Liver (tissue), 9 donors: Measurements from ENCODE around the gene EFCAB11. TPM values are rescaled to one million over a fixed set of nuclear protein-coding genes. Genes with fewer than 3 reads are reported as not detected.

Source experiments
- DNase-seq: peaks from one replicate; pipeline ENCODE4 v3.0.0-alpha.2; 2017; ENCODE audit warnings: low spot score
- H3K27ac ChIP-seq, 2 donors: one replicate each; pipeline ENCODE4 v1.7.0; 2013; ENCODE audit warnings: inconsistent platforms in 2 of 2, low read length in 2 of 2, control low read depth in 1 of 2, low read depth in 1 of 2, mild to moderate bottlenecking in 1 of 2
- H3K27me3 ChIP-seq, 4 donors: one replicate each; pipeline versions ENCODE4 v1.6.1 to v1.7.0; 2013; ENCODE audit warnings: low read length in 3 of 4, inconsistent platforms in 1 of 4, mild to moderate bottlenecking in 1 of 4, moderate library complexity in 1 of 4; ENCODE audit not compliant: control insufficient read depth in 4 of 4, insufficient read depth in 4 of 4
- H3K36me3 ChIP-seq, 4 donors: one replicate each; pipeline versions ENCODE4 v1.6.1 to v1.7.0; 2013; ENCODE audit warnings: low read length in 3 of 4, mild to moderate bottlenecking in 3 of 4, low read depth in 1 of 4, moderate library complexity in 1 of 4; ENCODE audit not compliant: control insufficient read depth in 4 of 4, insufficient read depth in 3 of 4
- H3K4me1 ChIP-seq, 4 donors: one replicate each; pipeline versions ENCODE4 v1.6.1 to v1.7.0; 2013; ENCODE audit warnings: low read length in 3 of 4, mild to moderate bottlenecking in 3 of 4, moderate library complexity in 1 of 4; ENCODE audit not compliant: control insufficient read depth in 4 of 4, insufficient read depth in 4 of 4
- H3K4me3 ChIP-seq, 3 donors: one replicate each; pipeline versions ENCODE4 v1.6.1 to v1.7.0; 2013; ENCODE audit warnings: low read length in 3 of 3, control low read depth in 1 of 3, low read depth in 1 of 3, mild to moderate bottlenecking in 1 of 3
- H3K9ac ChIP-seq, 2 donors: one replicate each; pipeline ENCODE4 v1.7.0; 2013; ENCODE audit warnings: low read length in 2 of 2, mild to moderate bottlenecking in 2 of 2, moderate library complexity in 2 of 2, control low read depth in 1 of 2, low read depth in 1 of 2
- H3K9me3 ChIP-seq, 4 donors: one replicate each; pipeline versions ENCODE4 v1.6.1 to v1.7.0; 2013; ENCODE audit warnings: low read length in 3 of 4; ENCODE audit not compliant: control insufficient read depth in 4 of 4
- FOXA1 ChIP-seq: IDR thresholded peaks from 2 replicates; pipeline ENCODE4 v1.6.1; 2016; ENCODE audit warnings: antibody characterized with exemption
- HNF4A ChIP-seq, 2 donors: conservative IDR thresholded peaks; 2 replicates each; pipeline ENCODE4 v1.6.1; 2016; ENCODE audit warnings: antibody characterized with exemption in 2 of 2, mild to moderate bottlenecking in 2 of 2
- JUND ChIP-seq, 2 donors: IDR thresholded peaks; 2 replicates each; pipeline ENCODE4 v1.6.1; 2016; ENCODE audit warnings: antibody characterized with exemption in 2 of 2
- MAX ChIP-seq: IDR thresholded peaks from 2 replicates; pipeline ENCODE4 v1.6.1; 2016; ENCODE audit warnings: antibody characterized with exemption
- RAD21 ChIP-seq, 2 donors: IDR thresholded peaks; 2 replicates each; pipeline ENCODE4 v1.6.1; 2016; ENCODE audit warnings: antibody characterized with exemption in 2 of 2, mild to moderate bottlenecking in 2 of 2
- RXRA ChIP-seq, 2 donors: IDR thresholded peaks; 2 replicates each; pipeline ENCODE4 v1.6.1; 2017 to 2018; ENCODE audit warnings: antibody characterized with exemption in 2 of 2, mild to moderate bottlenecking in 1 of 2
- TAF1 ChIP-seq: conservative IDR thresholded peaks from 2 replicates; pipeline ENCODE4 v1.6.1; 2016; ENCODE audit warnings: antibody characterized with exemption, mild to moderate bottlenecking
- whole genome bisulfite sequencing: extraction: QIAGEN DNeasy Blood & Tissue Kit; methylation state at CpG from one replicate; pipeline ENCODE4 v1.1.7; 2013; 5-methylcytosine and 5-hydroxymethylcytosine counted together
- polyA plus RNA-seq, 2 donors: library from polyadenylated mRNA; stranded (reverse) in 1 of 2; unstranded in 1 of 2; fragments of 200-250 nt in 1 of 2; fragments of >200 nt in 1 of 2; fragmentation: Nextera tagmentation in 1 of 2; extraction: Ambion mirVana in 1 of 2; gene quantifications; one replicate each; pipeline versions ENCODE4 v1.2.1 to v1.2.3, GENCODE V29; 2013 to 2015
- total RNA-seq, 2 donors: library from RNA; depleted of rRNA; stranded (reverse); fragments of >200 nt; gene quantifications; one replicate each; pipeline ENCODE4 v1.2.3, GENCODE V29; 2014
- TF ChIP-seq, protein P1 (sequence below): IDR thresholded peaks from 2 replicates; pipeline ENCODE4 v1.6.1; 2016; ENCODE audit warnings: antibody characterized with exemption
- TF ChIP-seq, protein P2 (sequence below): IDR thresholded peaks from 2 replicates; pipeline ENCODE4 v1.6.1; 2016; ENCODE audit warnings: antibody characterized with exemption, mild to moderate bottlenecking
- TF ChIP-seq, protein P3 (sequence below): IDR thresholded peaks from 2 replicates; pipeline ENCODE4 v1.6.1; 2016; ENCODE audit warnings: antibody characterized with exemption
- TF ChIP-seq, protein P4 (sequence below): fragments of 150-350 bp; IDR thresholded peaks from 2 replicates; pipeline ENCODE4 v1.5.1; 2017; ENCODE audit warnings: improper control_type of control experiment, low read depth, low read length; ENCODE audit not compliant: missing input control
- donor health status: healthy.
- donor health status: healthy.
- donor health status: healthy.
- donor health status: healthy.
- donor health status: healthy.

The EFCAB11 gene
- total and polyA plus RNA-seq, 4 donors, result 2.1 to 4.7 (median 3.4) TPM

DNA sequence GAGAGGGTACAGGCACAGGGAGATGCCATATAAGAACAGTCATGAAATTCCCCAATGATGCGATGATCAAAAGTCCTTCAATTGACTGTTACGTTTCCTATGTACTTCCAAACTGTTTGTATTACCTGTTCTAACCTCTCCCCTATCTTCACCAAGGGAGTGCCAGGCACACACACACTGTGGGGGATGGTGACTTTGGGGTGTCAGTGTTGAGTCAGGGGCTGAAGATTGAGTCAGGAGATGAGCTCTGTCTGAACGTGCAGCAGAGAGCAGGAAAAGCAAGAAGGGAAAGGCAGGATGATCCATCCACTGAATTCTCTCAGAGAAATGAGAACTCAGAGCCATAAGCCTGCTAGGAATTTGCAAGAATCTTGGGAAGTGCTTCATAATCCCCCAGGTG, 153.4 kb downstream of the EFCAB11 start:
- Histone ChIP-seq H3K4me3 (no peak overlapping the region), H3K4me1 (no peaks in the 10 kb centered on the region), H3K27ac (no peak overlapping the region), H3K27me3 (no peaks in the 10 kb centered on the region), H3K36me3 (peaks cover 0 to 2% (median 0%) of the 10 kb centered on the region in 4 donors), H3K9ac (no peak overlapping the region), H3K9me3 (no peaks in the 10 kb centered on the region)
- no peak for TF ChIP-seq RXRA (IDR thresholded peaks at IDR 0.05)
- TF ChIP-seq, protein P1, sequence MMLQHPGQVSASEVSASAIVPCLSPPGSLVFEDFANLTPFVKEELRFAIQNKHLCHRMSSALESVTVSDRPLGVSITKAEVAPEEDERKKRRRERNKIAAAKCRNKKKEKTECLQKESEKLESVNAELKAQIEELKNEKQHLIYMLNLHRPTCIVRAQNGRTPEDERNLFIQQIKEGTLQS, result no peak
- TF ChIP-seq HNF4A (conservative IDR thresholded peaks at IDR 0.05), result no peak
- WGBS, result 92% methylated on average over 3 of the region's 3 CpGs
- no peak for DNase-seq

DNA sequence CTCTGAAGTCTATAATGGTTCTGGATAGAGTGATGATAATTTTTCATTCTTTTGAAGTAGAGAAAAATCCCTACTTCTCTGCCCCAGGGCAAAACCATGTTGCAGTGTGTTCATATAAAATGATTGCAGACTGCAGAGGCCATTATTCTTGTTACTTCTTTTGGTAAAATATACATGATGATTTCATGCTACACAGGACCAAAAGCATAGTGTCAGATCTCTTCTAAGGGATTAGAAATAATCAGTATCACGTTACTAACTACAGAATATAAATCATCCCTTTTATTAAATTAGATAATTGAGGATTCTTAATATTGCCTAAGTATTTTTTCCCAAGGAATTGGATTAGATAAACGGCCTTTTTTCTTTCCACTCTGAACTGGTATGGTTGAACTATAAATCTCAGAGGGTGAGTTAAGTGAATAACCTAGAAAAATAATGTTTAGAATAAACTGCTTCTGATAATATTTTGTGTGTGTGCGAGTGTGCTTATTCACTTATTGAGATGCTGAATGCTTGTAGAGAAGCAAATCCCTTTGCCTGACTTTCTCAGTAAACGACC, 156.2 kb downstream of the EFCAB11 start:
- H3K27me3 ChIP-seq, result no peaks in the 10 kb centered on the region
- H3K36me3 ChIP-seq, result peaks cover 0 to 2% (median 0%) of the 10 kb centered on the region in 4 donors
- no peak overlapping the region for H3K4me3 ChIP-seq
- no peaks in the 10 kb centered on the region for H3K9me3 ChIP-seq
- DNase-seq, result no peak
- H3K27ac ChIP-seq, result no peak overlapping the region
- H3K4me1 ChIP-seq, result no peaks in the 10 kb centered on the region
- no peak for TF ChIP-seq RXRA (IDR thresholded peaks at IDR 0.05)
- TF ChIP-seq HNF4A (conservative IDR thresholded peaks at IDR 0.05), result no peak
- TF ChIP-seq, protein P2, sequence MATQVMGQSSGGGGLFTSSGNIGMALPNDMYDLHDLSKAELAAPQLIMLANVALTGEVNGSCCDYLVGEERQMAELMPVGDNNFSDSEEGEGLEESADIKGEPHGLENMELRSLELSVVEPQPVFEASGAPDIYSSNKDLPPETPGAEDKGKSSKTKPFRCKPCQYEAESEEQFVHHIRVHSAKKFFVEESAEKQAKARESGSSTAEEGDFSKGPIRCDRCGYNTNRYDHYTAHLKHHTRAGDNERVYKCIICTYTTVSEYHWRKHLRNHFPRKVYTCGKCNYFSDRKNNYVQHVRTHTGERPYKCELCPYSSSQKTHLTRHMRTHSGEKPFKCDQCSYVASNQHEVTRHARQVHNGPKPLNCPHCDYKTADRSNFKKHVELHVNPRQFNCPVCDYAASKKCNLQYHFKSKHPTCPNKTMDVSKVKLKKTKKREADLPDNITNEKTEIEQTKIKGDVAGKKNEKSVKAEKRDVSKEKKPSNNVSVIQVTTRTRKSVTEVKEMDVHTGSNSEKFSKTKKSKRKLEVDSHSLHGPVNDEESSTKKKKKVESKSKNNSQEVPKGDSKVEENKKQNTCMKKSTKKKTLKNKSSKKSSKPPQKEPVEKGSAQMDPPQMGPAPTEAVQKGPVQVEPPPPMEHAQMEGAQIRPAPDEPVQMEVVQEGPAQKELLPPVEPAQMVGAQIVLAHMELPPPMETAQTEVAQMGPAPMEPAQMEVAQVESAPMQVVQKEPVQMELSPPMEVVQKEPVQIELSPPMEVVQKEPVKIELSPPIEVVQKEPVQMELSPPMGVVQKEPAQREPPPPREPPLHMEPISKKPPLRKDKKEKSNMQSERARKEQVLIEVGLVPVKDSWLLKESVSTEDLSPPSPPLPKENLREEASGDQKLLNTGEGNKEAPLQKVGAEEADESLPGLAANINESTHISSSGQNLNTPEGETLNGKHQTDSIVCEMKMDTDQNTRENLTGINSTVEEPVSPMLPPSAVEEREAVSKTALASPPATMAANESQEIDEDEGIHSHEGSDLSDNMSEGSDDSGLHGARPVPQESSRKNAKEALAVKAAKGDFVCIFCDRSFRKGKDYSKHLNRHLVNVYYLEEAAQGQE, result no peak
- TF ChIP-seq, protein P3, sequence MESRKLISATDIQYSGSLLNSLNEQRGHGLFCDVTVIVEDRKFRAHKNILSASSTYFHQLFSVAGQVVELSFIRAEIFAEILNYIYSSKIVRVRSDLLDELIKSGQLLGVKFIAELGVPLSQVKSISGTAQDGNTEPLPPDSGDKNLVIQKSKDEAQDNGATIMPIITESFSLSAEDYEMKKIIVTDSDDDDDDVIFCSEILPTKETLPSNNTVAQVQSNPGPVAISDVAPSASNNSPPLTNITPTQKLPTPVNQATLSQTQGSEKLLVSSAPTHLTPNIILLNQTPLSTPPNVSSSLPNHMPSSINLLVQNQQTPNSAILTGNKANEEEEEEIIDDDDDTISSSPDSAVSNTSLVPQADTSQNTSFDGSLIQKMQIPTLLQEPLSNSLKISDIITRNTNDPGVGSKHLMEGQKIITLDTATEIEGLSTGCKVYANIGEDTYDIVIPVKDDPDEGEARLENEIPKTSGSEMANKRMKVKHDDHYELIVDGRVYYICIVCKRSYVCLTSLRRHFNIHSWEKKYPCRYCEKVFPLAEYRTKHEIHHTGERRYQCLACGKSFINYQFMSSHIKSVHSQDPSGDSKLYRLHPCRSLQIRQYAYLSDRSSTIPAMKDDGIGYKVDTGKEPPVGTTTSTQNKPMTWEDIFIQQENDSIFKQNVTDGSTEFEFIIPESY, result no peak
- TF ChIP-seq FOXA1, result no peak
- no peak for TF ChIP-seq TAF1
- TF ChIP-seq JUND (IDR thresholded peaks at IDR 0.05), result no peak
- TF ChIP-seq RAD21 (IDR thresholded peaks at IDR 0.05), result no peak
- TF ChIP-seq, protein P1, result no peak
- TF ChIP-seq MAX, result no peak
- TF ChIP-seq, protein P4, sequence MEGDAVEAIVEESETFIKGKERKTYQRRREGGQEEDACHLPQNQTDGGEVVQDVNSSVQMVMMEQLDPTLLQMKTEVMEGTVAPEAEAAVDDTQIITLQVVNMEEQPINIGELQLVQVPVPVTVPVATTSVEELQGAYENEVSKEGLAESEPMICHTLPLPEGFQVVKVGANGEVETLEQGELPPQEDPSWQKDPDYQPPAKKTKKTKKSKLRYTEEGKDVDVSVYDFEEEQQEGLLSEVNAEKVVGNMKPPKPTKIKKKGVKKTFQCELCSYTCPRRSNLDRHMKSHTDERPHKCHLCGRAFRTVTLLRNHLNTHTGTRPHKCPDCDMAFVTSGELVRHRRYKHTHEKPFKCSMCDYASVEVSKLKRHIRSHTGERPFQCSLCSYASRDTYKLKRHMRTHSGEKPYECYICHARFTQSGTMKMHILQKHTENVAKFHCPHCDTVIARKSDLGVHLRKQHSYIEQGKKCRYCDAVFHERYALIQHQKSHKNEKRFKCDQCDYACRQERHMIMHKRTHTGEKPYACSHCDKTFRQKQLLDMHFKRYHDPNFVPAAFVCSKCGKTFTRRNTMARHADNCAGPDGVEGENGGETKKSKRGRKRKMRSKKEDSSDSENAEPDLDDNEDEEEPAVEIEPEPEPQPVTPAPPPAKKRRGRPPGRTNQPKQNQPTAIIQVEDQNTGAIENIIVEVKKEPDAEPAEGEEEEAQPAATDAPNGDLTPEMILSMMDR, result no peak
- no peak overlapping the region for H3K9ac ChIP-seq
- WGBS, result 87% methylated on average over 4 of the region's 4 CpGs
